Panc1 (cell line): ENCODE data around the gene JAG1.

Source experiments
- CTCF ChIP-seq: fragments of 450-650 bp; IDR thresholded peaks from 2 replicates; pipeline ENCODE4 v1.5.1; 2017; ENCODE audit warnings: mild to moderate bottlenecking
- POLR2AphosphoS5 ChIP-seq: IDR thresholded peaks from 2 replicates; pipeline ENCODE4 v1.6.1; 2012; ENCODE audit warnings: mild to moderate bottlenecking, low read depth, low read length, moderate library complexity
- REST ChIP-seq, 2 experiments: IDR thresholded peaks; 2 replicates each; pipeline ENCODE4 v1.6.1; 2011 to 2012; ENCODE audit warnings: low read depth in 2 of 2, control low read depth in 1 of 2, low read length in 1 of 2, mild to moderate bottlenecking in 1 of 2, moderate library complexity in 1 of 2; ENCODE audit not compliant: insufficient read depth in 1 of 2
- SIN3A ChIP-seq: IDR thresholded peaks from 2 replicates; pipeline ENCODE4 v1.6.1; 2012; ENCODE audit warnings: low read depth, mild to moderate bottlenecking, low read length, moderate library complexity, borderline replicate concordance; ENCODE audit not compliant: insufficient read depth

- TF ChIP-seq REST (IDR thresholded peaks at IDR 0.05; ENCODE audit: insufficient read depth in 1 of 2, low read depth in 2 of 2, low read length in 1 of 2) (no peak), CTCF (no peak), POLR2AphosphoS5 (no peak), SIN3A (no peak)
These were observed 64.5 kb downstream of the JAG1 start for GRCh38 chr20:10609276-10609675.
